ENCODE measurements around the gene HMCN1.
"Not testable (repeated sequence)": the region's sequence is repeated elsewhere in the genome, so short reads cannot be mapped to it uniquely, and the experiment has no call there.

The HMCN1 gene

DNA sequence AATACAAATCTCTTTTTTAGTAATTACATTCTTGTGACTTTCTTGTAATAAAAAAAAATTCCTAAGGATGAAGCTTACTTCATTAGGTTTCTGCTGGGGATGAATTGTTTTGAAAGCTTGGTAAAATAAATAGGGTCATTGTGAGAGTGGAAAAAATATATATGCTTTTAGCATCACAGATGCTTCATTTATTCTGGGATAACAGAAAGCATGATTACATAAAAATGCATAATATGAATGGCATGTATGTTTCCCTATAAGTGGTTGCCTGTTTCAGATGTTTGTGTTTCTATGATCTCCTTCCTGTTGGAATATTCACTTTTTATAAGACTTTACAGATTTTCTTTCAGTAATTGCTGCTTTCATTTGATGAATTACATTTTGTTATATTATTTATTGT is 42.3 kb downstream of the HMCN1 start:
- Histone ChIP-seq H2AFZ (ENCODE audit: low read length) (no peak overlapping the region), H3K27ac (ENCODE audit: low read depth, low read length, poor library complexity, severe bottlenecking) (no peak overlapping the region), H3K4me2 (ENCODE audit: low read length) (no peak overlapping the region), H3F3A (ENCODE audit: insufficient read depth, low read length) (no peaks in the 10 kb centered on the region), H3K4me1 (ENCODE audit: insufficient read depth, low read length, severe bottlenecking) (no peaks in the 10 kb centered on the region), H4K20me1 (ENCODE audit: insufficient read depth, low read length) (no peaks in the 10 kb centered on the region), H3K27me3 (ENCODE audit: insufficient read depth, low read length) (no peaks in the 10 kb centered on the region), H3K4me3 (ENCODE audit: low read depth, low read length, poor library complexity, severe bottlenecking) (no peak overlapping the region), H3K79me2 (ENCODE audit: insufficient read depth, low read length) (no peaks in the 10 kb centered on the region), H3K9me3 (ENCODE audit: low read length) (no peaks in the 10 kb centered on the region), H3K36me3 (ENCODE audit: insufficient read depth, low read length) (no peaks in the 10 kb centered on the region), H3K9me2 (ENCODE audit: low read depth, low read length) (no peaks in the 10 kb centered on the region), H3K9ac (ENCODE audit: low read length) (no peak overlapping the region)
- TF ChIP-seq CTCF (IDR thresholded peaks at IDR 0.05; ENCODE audit: low read length), result no peak
- no peak for TF ChIP-seq EZH2 (IDR thresholded peaks at IDR 0.05; ENCODE audit: borderline replicate concordance, low read length)

- not testable (repeated sequence) for H3K9me3 ChIP-seq (ENCODE audit: low read length); H3F3A ChIP-seq (ENCODE audit: insufficient read depth, low read length); H3K9ac ChIP-seq (ENCODE audit: low read length); H4K20me1 ChIP-seq (ENCODE audit: insufficient read depth, low read length); H3K4me1 ChIP-seq (ENCODE audit: insufficient read depth, low read length, severe bottlenecking); H3K4me3 ChIP-seq (ENCODE audit: low read depth, low read length, poor library complexity, severe bottlenecking); H3K9me2 ChIP-seq (ENCODE audit: low read depth, low read length); H3K27me3 ChIP-seq (ENCODE audit: insufficient read depth, low read length); H3K4me2 ChIP-seq (ENCODE audit: low read length); H3K79me2 ChIP-seq (ENCODE audit: insufficient read depth, low read length); H3K27ac ChIP-seq (ENCODE audit: low read depth, low read length, poor library complexity, severe bottlenecking); H3K36me3 ChIP-seq (ENCODE audit: insufficient read depth, low read length); H2AFZ ChIP-seq (ENCODE audit: low read length)
Observed at GRCh38 chr1:185783860-185784259, 49.7 kb downstream of the HMCN1 start.

GRCh38 chr1:185785586-185785985 is 51.4 kb downstream of the HMCN1 start:
- H3K79me2 ChIP-seq (ENCODE audit: insufficient read depth, low read length), result no peaks in the 10 kb centered on the region
- no peak overlapping the region for H2AFZ ChIP-seq (ENCODE audit: low read length)
- H4K20me1 ChIP-seq (ENCODE audit: insufficient read depth, low read length), result no peaks in the 10 kb centered on the region
- H3K4me1 ChIP-seq (ENCODE audit: insufficient read depth, low read length, severe bottlenecking), result no peaks in the 10 kb centered on the region
- no peak for TF ChIP-seq EZH2 (IDR thresholded peaks at IDR 0.05; ENCODE audit: borderline replicate concordance, low read length)
- TF ChIP-seq CTCF (IDR thresholded peaks at IDR 0.05; ENCODE audit: low read length), result no peak
- H3F3A ChIP-seq (ENCODE audit: insufficient read depth, low read length), result no peaks in the 10 kb centered on the region
- no peaks in the 10 kb centered on the region for H3K9me3 ChIP-seq (ENCODE audit: low read length)
- no peaks in the 10 kb centered on the region for H3K36me3 ChIP-seq (ENCODE audit: insufficient read depth, low read length)
- no peaks in the 10 kb centered on the region for H3K27me3 ChIP-seq (ENCODE audit: insufficient read depth, low read length)
- no peak overlapping the region for H3K9ac ChIP-seq (ENCODE audit: low read length)
- H3K9me2 ChIP-seq (ENCODE audit: low read depth, low read length), result no peaks in the 10 kb centered on the region
- no peak overlapping the region for H3K27ac ChIP-seq (ENCODE audit: low read depth, low read length, poor library complexity, severe bottlenecking)
- no peak overlapping the region for H3K4me3 ChIP-seq (ENCODE audit: low read depth, low read length, poor library complexity, severe bottlenecking)
- H3K4me2 ChIP-seq (ENCODE audit: low read length), result no peak overlapping the region

- H3K36me3 ChIP-seq (ENCODE audit: insufficient read depth, low read length), result no peaks in the 10 kb centered on the region
- H3K4me3 ChIP-seq (ENCODE audit: low read depth, low read length, poor library complexity, severe bottlenecking), result no peak overlapping the region
- no peaks in the 10 kb centered on the region for H3F3A ChIP-seq (ENCODE audit: insufficient read depth, low read length)
- no peak for TF ChIP-seq CTCF (IDR thresholded peaks at IDR 0.05; ENCODE audit: low read length)
- TF ChIP-seq EZH2 (IDR thresholded peaks at IDR 0.05; ENCODE audit: borderline replicate concordance, low read length), result no peak
- no peak overlapping the region for H3K27ac ChIP-seq (ENCODE audit: low read depth, low read length, poor library complexity, severe bottlenecking)
- no peaks in the 10 kb centered on the region for H3K4me1 ChIP-seq (ENCODE audit: insufficient read depth, low read length, severe bottlenecking)
- no peak overlapping the region for H3K9ac ChIP-seq (ENCODE audit: low read length)
- no peaks in the 10 kb centered on the region for H4K20me1 ChIP-seq (ENCODE audit: insufficient read depth, low read length)
- H2AFZ ChIP-seq (ENCODE audit: low read length), result no peak overlapping the region
- H3K27me3 ChIP-seq (ENCODE audit: insufficient read depth, low read length), result no peaks in the 10 kb centered on the region
- H3K9me3 ChIP-seq (ENCODE audit: low read length), result no peaks in the 10 kb centered on the region
- H3K4me2 ChIP-seq (ENCODE audit: low read length), result no peak overlapping the region
- no peaks in the 10 kb centered on the region for H3K9me2 ChIP-seq (ENCODE audit: low read depth, low read length)
- no peaks in the 10 kb centered on the region for H3K79me2 ChIP-seq (ENCODE audit: insufficient read depth, low read length)
Observed at GRCh38 chr1:185786524-185786923, 52.3 kb downstream of the HMCN1 start.
